ENCODE results near the gene NUPR1. TPM values are rescaled to one million over a fixed set of nuclear protein-coding genes. Genes with fewer than 3 reads are reported as not detected.

The NUPR1 gene
- total RNA-seq, 1 donor from 2014 or later, result 124 TPM

DNA sequence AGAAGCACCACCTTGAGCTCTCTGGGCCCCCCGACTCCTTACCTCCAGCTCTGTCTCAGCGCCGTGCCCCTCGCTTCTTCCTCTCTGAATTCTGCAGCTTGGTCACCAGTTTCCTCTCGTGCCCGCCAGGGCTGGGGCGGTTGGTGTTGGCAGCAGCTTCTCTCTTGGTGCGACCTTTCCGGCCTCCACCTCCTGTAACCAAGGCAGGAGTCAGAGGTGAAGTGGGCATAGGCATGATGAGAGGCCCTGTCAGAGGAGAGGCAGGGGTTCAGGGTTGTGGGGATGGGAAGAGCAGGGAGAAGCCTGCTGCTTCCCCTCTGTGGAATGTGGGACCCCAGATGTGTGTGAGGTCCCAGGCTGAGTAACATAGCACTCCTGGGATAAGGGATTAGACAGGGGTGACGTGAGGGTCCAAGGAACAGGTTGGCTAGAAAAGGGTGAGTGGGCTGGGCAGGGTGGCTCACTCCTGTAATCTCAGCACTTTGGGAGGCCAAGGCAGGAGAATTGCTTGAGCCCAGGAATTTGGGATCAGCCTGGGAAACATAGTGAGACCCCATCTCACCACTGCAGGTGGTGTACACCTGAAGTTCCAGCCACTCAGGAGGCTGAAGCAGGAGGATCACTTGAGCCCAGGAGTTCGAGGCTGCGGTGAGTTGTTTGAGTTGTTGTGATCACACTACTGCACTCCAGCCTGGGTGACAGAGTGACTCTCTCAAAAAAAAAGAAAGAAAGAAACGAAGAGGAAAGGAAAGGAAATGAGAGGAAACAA, 626 bp downstream of the NUPR1 start:
- H3K27ac Mint-ChIP-seq (ENCODE audit: unreplicated experiment), result peak overlapping the region; percentile 92
- H3K36me3 Mint-ChIP-seq (ENCODE audit: unreplicated experiment), result peaks cover 21% of the 10 kb centered on the region
- peaks cover 26% of the 10 kb centered on the region for H3K4me1 Mint-ChIP-seq (ENCODE audit: unreplicated experiment)
- peak overlapping the region; percentile 76 for H3K4me3 Mint-ChIP-seq (ENCODE audit: unreplicated experiment)
- TF ChIP-seq, protein P1, sequence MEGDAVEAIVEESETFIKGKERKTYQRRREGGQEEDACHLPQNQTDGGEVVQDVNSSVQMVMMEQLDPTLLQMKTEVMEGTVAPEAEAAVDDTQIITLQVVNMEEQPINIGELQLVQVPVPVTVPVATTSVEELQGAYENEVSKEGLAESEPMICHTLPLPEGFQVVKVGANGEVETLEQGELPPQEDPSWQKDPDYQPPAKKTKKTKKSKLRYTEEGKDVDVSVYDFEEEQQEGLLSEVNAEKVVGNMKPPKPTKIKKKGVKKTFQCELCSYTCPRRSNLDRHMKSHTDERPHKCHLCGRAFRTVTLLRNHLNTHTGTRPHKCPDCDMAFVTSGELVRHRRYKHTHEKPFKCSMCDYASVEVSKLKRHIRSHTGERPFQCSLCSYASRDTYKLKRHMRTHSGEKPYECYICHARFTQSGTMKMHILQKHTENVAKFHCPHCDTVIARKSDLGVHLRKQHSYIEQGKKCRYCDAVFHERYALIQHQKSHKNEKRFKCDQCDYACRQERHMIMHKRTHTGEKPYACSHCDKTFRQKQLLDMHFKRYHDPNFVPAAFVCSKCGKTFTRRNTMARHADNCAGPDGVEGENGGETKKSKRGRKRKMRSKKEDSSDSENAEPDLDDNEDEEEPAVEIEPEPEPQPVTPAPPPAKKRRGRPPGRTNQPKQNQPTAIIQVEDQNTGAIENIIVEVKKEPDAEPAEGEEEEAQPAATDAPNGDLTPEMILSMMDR (IDR thresholded peaks at IDR 0.05), result no peak
- peaks cover 5% of the 10 kb centered on the region for H3K27me3 Mint-ChIP-seq (ENCODE audit: unreplicated experiment)
- no peaks in the 10 kb centered on the region for H3K9me3 Mint-ChIP-seq (ENCODE audit: unreplicated experiment)
- DNase-seq (ENCODE audit: extremely low spot score, unreplicated experiment), result no peak

DNA sequence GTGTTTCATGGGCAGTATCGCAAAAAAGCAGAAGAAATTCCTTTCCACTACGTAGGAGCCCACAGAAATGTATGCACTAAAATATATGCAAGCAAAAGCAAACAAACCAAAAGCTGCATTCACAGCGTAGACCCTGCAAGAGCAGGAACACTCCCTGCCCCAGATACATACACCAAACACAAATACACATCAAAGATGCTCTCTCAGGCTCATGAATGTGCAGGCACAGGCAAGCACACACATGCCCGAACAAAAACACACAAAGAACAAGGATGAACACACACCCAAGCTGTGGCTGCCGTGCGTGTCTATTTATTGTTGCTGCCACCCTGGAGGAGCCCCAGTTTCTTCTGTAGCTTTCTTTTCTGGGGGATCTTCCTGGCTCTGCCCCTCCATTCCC, 1.7 kb downstream of the NUPR1 start:
- Mint-ChIP-seq H3K36me3 (ENCODE audit: unreplicated experiment) (peaks cover 21% of the 10 kb centered on the region), H3K27ac (ENCODE audit: unreplicated experiment) (no peak overlapping the region), H3K4me3 (ENCODE audit: unreplicated experiment) (peak overlapping the region; percentile 76), H3K27me3 (ENCODE audit: unreplicated experiment) (no peaks in the 10 kb centered on the region), H3K4me1 (ENCODE audit: unreplicated experiment) (peaks cover 27% of the 10 kb centered on the region), H3K9me3 (ENCODE audit: unreplicated experiment) (no peaks in the 10 kb centered on the region)
- no peak for DNase-seq (ENCODE audit: extremely low spot score, unreplicated experiment)
- TF ChIP-seq, protein P1 (IDR thresholded peaks at IDR 0.05), result no peak

DNA sequence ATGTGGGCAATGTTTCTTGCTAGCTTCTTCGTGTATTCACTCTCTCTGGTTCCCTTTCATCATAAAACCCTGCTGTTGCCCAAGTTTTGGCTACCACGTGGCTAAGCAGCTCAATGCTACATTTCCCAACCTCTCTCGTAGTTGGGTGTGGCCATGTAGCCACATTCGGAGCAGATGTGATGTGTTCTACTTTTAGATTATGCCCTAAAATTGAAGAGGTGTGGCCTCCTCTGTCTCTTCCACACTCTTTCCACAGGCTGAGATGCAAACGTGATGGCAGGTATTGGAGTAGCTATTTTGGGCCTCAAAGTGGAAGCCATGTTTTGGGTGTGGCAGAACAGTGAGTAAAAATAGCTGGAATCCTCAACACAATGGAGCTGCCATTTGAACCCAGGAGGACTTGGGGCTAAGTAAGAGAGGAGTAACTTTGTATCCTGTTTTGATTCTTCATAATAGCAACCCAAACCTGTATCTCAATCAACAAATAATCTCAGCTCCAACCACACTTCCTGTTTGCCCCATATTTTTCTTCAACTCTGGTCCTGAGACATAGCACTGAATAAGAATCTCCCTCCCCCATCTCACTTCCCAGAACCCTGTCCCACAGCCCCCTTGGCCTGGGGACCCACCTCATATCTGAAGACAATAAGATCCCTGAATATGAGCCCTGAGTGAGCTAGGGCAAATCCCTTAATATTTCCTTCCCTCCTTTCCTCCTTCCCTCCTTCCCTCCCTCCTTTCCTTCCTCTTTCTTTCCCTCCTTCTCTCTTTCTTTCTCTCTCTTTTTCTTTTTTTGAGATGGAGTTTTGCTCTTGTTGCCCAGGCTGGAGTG, 4.0 kb downstream of the NUPR1 start:
- Mint-ChIP-seq H3K36me3 (ENCODE audit: unreplicated experiment) (peaks cover 21% of the 10 kb centered on the region), H3K9me3 (ENCODE audit: unreplicated experiment) (no peaks in the 10 kb centered on the region), H3K4me1 (ENCODE audit: unreplicated experiment) (peaks cover 29% of the 10 kb centered on the region), H3K4me3 (ENCODE audit: unreplicated experiment) (no peak overlapping the region), H3K27me3 (ENCODE audit: unreplicated experiment) (no peaks in the 10 kb centered on the region), H3K27ac (ENCODE audit: unreplicated experiment) (no peak overlapping the region)
- no peak for DNase-seq (ENCODE audit: extremely low spot score, unreplicated experiment)
- TF ChIP-seq, protein P1 (IDR thresholded peaks at IDR 0.05), result no peak

DNA sequence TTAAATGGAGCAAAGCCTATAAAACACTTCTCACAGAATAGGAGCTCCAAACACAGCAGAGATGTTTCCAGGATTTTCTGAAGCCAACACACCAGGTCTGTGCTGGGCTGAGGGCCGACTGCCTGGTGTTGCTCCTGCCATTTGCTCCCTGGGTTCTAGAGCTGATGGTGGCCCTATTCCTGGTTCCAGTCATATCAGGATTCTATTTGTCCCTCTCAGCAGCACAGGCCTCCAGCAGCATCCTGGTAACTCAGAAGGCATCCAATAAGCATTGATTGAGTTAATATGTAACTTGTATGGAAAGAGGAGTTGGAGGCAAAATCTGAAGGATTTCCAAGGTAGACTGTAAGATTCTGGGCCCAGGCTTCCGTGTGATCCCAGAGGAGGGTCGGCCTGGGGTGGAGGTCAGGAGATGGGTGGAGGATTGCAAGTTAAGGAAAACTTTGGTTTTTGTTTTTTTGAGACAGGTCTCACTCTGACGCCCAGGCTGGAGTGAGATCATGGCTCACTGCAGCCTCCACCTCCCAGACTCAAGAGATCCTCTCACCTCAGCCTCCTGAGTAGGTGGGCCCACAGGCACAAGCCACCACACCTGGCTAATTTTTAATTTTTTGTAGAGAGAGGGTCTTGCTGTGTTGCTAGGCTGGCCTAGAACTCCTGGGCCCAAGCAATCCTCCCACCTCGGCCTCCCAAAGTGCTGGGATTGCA, 5.7 kb downstream of the NUPR1 start:
- Mint-ChIP-seq H3K4me1 (ENCODE audit: unreplicated experiment) (peaks cover 16% of the 10 kb centered on the region), H3K4me3 (ENCODE audit: unreplicated experiment) (no peak overlapping the region), H3K27ac (ENCODE audit: unreplicated experiment) (no peak overlapping the region), H3K36me3 (ENCODE audit: unreplicated experiment) (peaks cover 20% of the 10 kb centered on the region), H3K9me3 (ENCODE audit: unreplicated experiment) (no peaks in the 10 kb centered on the region), H3K27me3 (ENCODE audit: unreplicated experiment) (no peaks in the 10 kb centered on the region)
- TF ChIP-seq, protein P1 (IDR thresholded peaks at IDR 0.05), result no peak
- DNase-seq (ENCODE audit: extremely low spot score, unreplicated experiment), result no peak
